HepG2 (cell line): ENCODE results near the gene EED. TPM values are rescaled to one million over a fixed set of nuclear protein-coding genes. Genes with fewer than 3 reads are reported as not detected.
A peak's percentile ranks its signal among the peaks of the same experiment; 100 is the strongest.

Experiments
- ASH2L ChIP-seq: fragments of 300-600, 200-600 bp; sonication (generic); IDR thresholded peaks from 2 replicates; pipeline ENCODE4 v1.7.0; 2017; ENCODE audit warnings: low read depth, mild to moderate bottlenecking, moderate library complexity, mixed read lengths, low read length; ENCODE audit not compliant: insufficient read length
- HCFC1 ChIP-seq: fragments of 150-350 bp; IDR thresholded peaks from 2 replicates; pipeline ENCODE4 v1.6.1; 2014; ENCODE audit warnings: low read depth, low read length
- HES4 ChIP-seq: sonication (generic); formaldehyde crosslinking; IDR thresholded peaks from 2 replicates; pipeline ENCODE4 v1.9.0; 2021; ENCODE audit warnings: mild to moderate bottlenecking, missing genetic modification reagents, borderline replicate concordance
- HOXA7 ChIP-seq: sonication (generic); formaldehyde crosslinking; IDR thresholded peaks from 2 replicates; pipeline ENCODE4 v1.8.1; 2022; ENCODE audit warnings: mild to moderate bottlenecking, missing genetic modification reagents, moderate library complexity
- NFKBIZ ChIP-seq: IDR thresholded peaks from 2 replicates; pipeline ENCODE4 v1.6.1; 2018; ENCODE audit warnings: missing genetic modification reagents, missing compliant biosample characterization
- RBFOX2 ChIP-seq: fragments of 200-400 bp; formaldehyde crosslinking; IDR thresholded peaks from 2 replicates; pipeline ENCODE4 v1.6.1; 2017; ENCODE audit warnings: low read depth, mild to moderate bottlenecking, low read length
- SALL2 ChIP-seq: sonication (generic); formaldehyde crosslinking; IDR thresholded peaks from 2 replicates; pipeline ENCODE4 v1.8.1; 2023; ENCODE audit warnings: mild to moderate bottlenecking, missing genetic modification reagents, inconsistent platforms
- ZBTB7A ChIP-seq: sonication (generic); formaldehyde crosslinking; IDR thresholded peaks from 2 replicates; pipeline ENCODE4 v1.8.0; 2022; ENCODE audit warnings: mild to moderate bottlenecking, missing genetic modification reagents
- ZFP37 ChIP-seq: sonication (generic); formaldehyde crosslinking; IDR thresholded peaks from 2 replicates; pipeline ENCODE4 v1.4.0; 2020; ENCODE audit warnings: missing genetic modification reagents, borderline replicate concordance
- ZNF138 ChIP-seq: sonication (generic); formaldehyde crosslinking; IDR thresholded peaks from 2 replicates; pipeline ENCODE4 v1.5.0; 2020; ENCODE audit warnings: mild to moderate bottlenecking, low read depth, missing genetic modification reagents
- ZNF224 ChIP-seq: sonication (generic); formaldehyde crosslinking; IDR thresholded peaks from 2 replicates; pipeline ENCODE4 v1.5.0; 2020; ENCODE audit warnings: mild to moderate bottlenecking, missing genetic modification reagents
- ZNF350 ChIP-seq: sonication (generic); formaldehyde crosslinking; IDR thresholded peaks from 2 replicates; pipeline ENCODE4 v1.4.0; 2020; ENCODE audit warnings: mild to moderate bottlenecking, low read depth, missing genetic modification reagents, borderline replicate concordance
- ZNF83 ChIP-seq: sonication (generic); formaldehyde crosslinking; IDR thresholded peaks from 2 replicates; pipeline ENCODE4 v1.4.0; 2020; ENCODE audit warnings: missing genetic modification reagents, mild to moderate bottlenecking, borderline replicate concordance
- polyA plus RNA-seq, 8 experiments: library from polyadenylated mRNA; depleted of rRNA in 3 of 8; stranded (reverse) in 7 of 8; unstranded in 1 of 8; fragments of >200 nt; fragmentation: Illumina TruSeq in 4 of 8; extraction: Trizol in 4 of 8; gene quantifications; 2 replicates each; pipeline versions ENCODE4 v1.2.1 to v1.2.3, GENCODE V29; 2011 to 2016; ENCODE audit warnings: low read depth in 4 of 8, missing spikeins in 1 of 8, mixed read lengths in 1 of 8; ENCODE audit not compliant: insufficient read depth in 1 of 8
- total RNA-seq, 5 experiments: library from RNA; depleted of rRNA; stranded (reverse); fragments of >200 nt; fragmentation: Illumina TruSeq; extraction: Trizol; gene quantifications; 2 replicates each; pipeline ENCODE4 v1.2.3, GENCODE V29; 2016; ENCODE audit warnings: low read depth in 1 of 5
- TF ChIP-seq, protein P1 (sequence below): sonication (generic); formaldehyde crosslinking; IDR thresholded peaks from 2 replicates; pipeline ENCODE4 v1.4.0; 2020; ENCODE audit warnings: missing genetic modification reagents, borderline replicate concordance
- TF ChIP-seq, protein P2 (sequence below): sonication (generic); formaldehyde crosslinking; IDR thresholded peaks from 2 replicates; pipeline ENCODE4 v1.8.1; 2022; ENCODE audit warnings: mild to moderate bottlenecking, missing genetic modification reagents
- TF ChIP-seq, protein P3 (sequence below): IDR thresholded peaks from 2 replicates; pipeline ENCODE4 v1.6.1; 2016; ENCODE audit warnings: missing compliant biosample characterization, missing genetic modification reagents, borderline replicate concordance
- TF ChIP-seq, protein P4 (sequence below): sonication (generic); formaldehyde crosslinking; IDR thresholded peaks from 2 replicates; pipeline ENCODE4 v1.5.0; 2020; ENCODE audit warnings: missing genetic modification reagents
- TF ChIP-seq, protein P5 (sequence below): sonication (generic); formaldehyde crosslinking; IDR thresholded peaks from 2 replicates; pipeline ENCODE4 v1.4.0; 2020; ENCODE audit warnings: missing genetic modification reagents, borderline replicate concordance

EED gene
- total and polyA plus RNA-seq, 2 of the 13 experiments (the other 11 are each of a cell fraction or from before 2014, with no cell fraction given) = 11.0 to 28.4 TPM

DNA sequence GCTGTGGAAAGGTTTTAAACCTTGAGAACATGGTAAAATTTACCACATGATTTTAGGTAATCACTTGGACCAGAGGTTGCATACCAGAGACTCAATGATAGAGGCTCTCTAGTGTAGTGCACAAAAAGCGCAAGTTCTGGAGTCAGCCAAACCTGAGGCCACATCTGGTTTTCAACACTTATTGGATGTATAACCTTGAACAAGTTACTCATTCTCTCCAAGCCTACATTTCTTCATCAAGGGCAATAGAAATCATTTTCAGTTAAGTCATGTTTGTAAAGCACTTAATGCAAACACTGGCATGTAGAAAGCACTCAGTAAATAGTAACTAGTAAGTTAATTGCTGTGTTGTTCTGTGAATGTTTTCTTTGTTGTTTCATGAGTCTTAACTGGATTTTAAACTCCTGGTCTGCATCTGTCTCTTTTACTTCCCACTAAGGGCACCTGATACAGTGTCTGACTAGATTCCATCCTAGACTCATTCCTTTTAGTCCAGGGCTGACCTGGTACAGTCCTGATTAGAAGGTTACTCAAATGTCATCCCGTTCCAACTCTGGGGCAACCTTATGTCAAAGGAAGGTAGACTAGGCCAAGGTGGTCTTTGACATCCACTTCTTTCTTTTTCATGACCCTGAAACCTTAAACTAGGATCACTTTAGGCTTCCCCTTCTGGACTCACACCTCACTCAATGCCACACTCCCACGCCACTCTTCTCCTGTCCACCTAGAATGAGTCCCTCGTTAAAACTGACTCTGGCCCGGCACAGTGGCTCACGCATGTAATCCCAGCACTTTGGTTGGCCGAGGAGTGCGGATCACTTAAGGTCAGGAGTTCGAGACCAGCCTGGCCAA is 34.5 kb upstream of the EED start (continued):
- TF ChIP-seq, protein P1, sequence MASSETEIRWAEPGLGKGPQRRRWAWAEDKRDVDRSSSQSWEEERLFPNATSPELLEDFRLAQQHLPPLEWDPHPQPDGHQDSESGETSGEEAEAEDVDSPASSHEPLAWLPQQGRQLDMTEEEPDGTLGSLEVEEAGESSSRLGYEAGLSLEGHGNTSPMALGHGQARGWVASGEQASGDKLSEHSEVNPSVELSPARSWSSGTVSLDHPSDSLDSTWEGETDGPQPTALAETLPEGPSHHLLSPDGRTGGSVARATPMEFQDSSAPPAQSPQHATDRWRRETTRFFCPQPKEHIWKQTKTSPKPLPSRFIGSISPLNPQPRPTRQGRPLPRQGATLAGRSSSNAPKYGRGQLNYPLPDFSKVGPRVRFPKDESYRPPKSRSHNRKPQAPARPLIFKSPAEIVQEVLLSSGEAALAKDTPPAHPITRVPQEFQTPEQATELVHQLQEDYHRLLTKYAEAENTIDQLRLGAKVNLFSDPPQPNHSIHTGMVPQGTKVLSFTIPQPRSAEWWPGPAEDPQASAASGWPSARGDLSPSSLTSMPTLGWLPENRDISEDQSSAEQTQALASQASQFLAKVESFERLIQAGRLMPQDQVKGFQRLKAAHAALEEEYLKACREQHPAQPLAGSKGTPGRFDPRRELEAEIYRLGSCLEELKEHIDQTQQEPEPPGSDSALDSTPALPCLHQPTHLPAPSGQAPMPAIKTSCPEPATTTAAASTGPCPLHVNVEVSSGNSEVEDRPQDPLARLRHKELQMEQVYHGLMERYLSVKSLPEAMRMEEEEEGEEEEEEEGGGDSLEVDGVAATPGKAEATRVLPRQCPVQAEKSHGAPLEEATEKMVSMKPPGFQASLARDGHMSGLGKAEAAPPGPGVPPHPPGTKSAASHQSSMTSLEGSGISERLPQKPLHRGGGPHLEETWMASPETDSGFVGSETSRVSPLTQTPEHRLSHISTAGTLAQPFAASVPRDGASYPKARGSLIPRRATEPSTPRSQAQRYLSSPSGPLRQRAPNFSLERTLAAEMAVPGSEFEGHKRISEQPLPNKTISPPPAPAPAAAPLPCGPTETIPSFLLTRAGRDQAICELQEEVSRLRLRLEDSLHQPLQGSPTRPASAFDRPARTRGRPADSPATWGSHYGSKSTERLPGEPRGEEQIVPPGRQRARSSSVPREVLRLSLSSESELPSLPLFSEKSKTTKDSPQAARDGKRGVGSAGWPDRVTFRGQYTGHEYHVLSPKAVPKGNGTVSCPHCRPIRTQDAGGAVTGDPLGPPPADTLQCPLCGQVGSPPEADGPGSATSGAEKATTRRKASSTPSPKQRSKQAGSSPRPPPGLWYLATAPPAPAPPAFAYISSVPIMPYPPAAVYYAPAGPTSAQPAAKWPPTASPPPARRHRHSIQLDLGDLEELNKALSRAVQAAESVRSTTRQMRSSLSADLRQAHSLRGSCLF = no peak
- TF ChIP-seq, protein P2, sequence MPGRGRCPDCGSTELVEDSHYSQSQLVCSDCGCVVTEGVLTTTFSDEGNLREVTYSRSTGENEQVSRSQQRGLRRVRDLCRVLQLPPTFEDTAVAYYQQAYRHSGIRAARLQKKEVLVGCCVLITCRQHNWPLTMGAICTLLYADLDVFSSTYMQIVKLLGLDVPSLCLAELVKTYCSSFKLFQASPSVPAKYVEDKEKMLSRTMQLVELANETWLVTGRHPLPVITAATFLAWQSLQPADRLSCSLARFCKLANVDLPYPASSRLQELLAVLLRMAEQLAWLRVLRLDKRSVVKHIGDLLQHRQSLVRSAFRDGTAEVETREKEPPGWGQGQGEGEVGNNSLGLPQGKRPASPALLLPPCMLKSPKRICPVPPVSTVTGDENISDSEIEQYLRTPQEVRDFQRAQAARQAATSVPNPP = no peak; the same call in 1 of the 2 replicates
- no peak for TF ChIP-seq ZFP37
- TF ChIP-seq ZNF350 (CRISPR knock-in tag) = no peak
- peak; percentile 58; the same call in 1 of the 2 replicates for TF ChIP-seq NFKBIZ
- no peak for TF ChIP-seq ASH2L
- no peak for TF ChIP-seq ZNF224 (CRISPR knock-in tag)
- no peak for TF ChIP-seq HCFC1
- no peak for TF ChIP-seq ZNF138 (CRISPR knock-in tag)
- TF ChIP-seq, protein P3, sequence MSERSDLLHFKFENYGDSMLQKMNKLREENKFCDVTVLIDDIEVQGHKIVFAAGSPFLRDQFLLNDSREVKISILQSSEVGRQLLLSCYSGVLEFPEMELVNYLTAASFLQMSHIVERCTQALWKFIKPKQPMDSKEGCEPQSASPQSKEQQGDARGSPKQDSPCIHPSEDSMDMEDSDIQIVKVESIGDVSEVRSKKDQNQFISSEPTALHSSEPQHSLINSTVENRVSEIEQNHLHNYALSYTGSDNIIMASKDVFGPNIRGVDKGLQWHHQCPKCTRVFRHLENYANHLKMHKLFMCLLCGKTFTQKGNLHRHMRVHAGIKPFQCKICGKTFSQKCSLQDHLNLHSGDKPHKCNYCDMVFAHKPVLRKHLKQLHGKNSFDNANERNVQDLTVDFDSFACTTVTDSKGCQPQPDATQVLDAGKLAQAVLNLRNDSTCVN (CRISPR knock-in tag) = no peak
- no peak for TF ChIP-seq SALL2 (CRISPR knock-in tag)
- TF ChIP-seq ZNF83 (CRISPR knock-in tag) = no peak
- no peak for TF ChIP-seq ZBTB7A
- TF ChIP-seq RBFOX2 = no peak
- no peak for TF ChIP-seq HES4 (CRISPR knock-in tag)
- no peak for TF ChIP-seq HOXA7
- TF ChIP-seq, protein P4, sequence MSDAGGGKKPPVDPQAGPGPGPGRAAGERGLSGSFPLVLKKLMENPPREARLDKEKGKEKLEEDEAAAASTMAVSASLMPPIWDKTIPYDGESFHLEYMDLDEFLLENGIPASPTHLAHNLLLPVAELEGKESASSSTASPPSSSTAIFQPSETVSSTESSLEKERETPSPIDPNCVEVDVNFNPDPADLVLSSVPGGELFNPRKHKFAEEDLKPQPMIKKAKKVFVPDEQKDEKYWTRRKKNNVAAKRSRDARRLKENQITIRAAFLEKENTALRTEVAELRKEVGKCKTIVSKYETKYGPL (CRISPR knock-in tag) = no peak
- TF ChIP-seq, protein P5, sequence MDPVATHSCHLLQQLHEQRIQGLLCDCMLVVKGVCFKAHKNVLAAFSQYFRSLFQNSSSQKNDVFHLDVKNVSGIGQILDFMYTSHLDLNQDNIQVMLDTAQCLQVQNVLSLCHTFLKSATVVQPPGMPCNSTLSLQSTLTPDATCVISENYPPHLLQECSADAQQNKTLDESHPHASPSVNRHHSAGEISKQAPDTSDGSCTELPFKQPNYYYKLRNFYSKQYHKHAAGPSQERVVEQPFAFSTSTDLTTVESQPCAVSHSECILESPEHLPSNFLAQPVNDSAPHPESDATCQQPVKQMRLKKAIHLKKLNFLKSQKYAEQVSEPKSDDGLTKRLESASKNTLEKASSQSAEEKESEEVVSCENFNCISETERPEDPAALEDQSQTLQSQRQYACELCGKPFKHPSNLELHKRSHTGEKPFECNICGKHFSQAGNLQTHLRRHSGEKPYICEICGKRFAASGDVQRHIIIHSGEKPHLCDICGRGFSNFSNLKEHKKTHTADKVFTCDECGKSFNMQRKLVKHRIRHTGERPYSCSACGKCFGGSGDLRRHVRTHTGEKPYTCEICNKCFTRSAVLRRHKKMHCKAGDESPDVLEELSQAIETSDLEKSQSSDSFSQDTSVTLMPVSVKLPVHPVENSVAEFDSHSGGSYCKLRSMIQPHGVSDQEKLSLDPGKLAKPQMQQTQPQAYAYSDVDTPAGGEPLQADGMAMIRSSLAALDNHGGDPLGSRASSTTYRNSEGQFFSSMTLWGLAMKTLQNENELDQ = no peak
